GM12891 (cell line): ENCODE measurements around the gene WNT7B.

Experiments
- POLR2A ChIP-seq: IDR thresholded peaks from 2 replicates; pipeline ENCODE4 v1.6.1; 2011; ENCODE audit warnings: low read depth, low read length, control low read depth
- POLR2AphosphoS5 ChIP-seq: IDR thresholded peaks from 2 replicates; pipeline ENCODE4 v1.6.1; 2011; ENCODE audit warnings: low read depth, low read length, control low read depth
- SPI1 ChIP-seq: IDR thresholded peaks from 2 replicates; pipeline ENCODE4 v1.6.1; 2011; ENCODE audit warnings: low read depth, low read length, control low read depth
- TAF1 ChIP-seq: IDR thresholded peaks from 2 replicates; pipeline ENCODE4 v1.6.1; 2011; ENCODE audit warnings: low read depth, low read length, control low read depth

DNA sequence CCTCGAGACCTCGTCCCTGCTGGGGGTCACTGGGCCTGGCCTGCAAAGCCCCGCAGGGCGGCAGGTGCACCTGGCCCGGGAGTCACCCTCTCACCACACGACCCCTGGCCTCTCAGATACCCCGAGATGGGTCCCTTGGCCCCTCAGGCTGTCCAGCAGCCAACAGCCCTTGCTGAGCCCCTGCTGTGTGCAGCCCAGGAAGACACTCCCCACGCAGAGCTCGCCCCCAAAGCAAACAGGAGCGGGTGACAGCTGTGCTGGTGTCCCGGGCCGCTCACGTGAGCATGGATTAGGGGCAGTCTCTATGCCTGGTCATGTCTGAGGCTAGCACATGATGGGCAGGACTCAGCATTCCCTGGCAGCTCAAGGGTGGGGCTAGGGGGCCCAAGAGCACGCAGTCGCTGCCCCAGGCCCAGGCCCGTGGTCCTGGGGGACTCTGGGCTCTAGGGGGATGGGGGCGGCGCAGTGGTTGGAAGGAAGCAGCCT, 31.3 kb downstream of the WNT7B start:
- TF ChIP-seq POLR2A (no peak), POLR2AphosphoS5 (no peak), TAF1 (no peak), SPI1 (no peak)
